NCI-H2029 (cell line): ENCODE results near the gene SH3GL1.

Experiments
- DNase-seq: peaks from one replicate; lab custom pipeline; 2025; lab: John Stamatoyannopoulos, UW

SH3GL1 gene

DNA sequence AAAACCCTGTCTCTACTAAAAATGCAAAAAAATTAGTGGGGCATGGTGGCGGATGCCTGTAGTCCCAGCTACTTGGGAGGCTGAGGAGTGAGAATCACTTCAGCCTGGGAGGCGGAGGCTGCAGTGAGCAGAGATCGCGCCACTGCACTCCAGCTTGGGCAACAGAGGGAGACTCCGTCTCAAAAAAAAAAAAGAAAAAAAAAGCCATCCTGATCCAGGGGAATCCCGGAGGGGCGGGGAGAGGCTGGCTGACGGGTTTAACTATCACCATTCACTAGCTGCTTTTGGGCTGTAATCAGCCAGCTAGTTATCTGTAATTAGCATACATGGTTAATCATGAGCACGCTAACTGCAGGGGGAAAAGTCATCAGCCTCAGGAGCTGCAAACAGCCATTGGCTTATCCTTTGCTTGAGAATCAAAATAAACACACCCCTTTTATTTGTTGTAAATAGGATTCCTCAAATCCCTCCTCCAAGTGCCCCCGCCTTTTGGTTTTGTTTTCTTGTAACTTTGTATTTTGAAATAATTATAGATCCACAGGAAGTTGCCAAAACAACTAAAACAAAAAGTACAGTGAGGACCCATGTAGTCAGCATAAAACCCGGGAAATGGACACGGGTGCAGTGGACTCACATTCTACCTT is 86.4 kb downstream of the SH3GL1 start:
- no peak for DNase-seq
